ENCODE results near the gene EDIL3.

Gene EDIL3

DNA sequence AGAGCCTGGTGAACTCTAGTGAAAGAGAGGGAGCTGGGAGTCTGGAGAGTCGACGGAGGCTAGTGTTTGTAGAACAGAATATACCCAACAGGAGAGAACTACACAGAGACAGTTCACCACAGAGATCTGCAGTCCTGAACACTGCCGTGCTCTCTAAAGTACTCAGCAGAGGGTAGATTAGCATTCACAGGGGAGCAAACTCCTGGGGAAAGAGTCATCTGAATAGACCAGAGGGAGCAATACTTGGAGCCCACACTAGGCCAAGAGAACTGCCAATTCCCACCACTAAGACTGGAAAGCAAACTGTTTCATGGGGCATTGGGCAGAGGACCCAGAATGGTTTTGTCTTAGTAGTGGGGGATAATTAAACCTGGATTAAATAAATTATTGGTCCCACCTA, 235.6 kb downstream of the EDIL3 start:
- DNase-seq, result no peak

- DNase-seq, result no peak
Observed at GRCh38 chr5:84148651-84149050, 236.0 kb downstream of the EDIL3 start.

DNA sequence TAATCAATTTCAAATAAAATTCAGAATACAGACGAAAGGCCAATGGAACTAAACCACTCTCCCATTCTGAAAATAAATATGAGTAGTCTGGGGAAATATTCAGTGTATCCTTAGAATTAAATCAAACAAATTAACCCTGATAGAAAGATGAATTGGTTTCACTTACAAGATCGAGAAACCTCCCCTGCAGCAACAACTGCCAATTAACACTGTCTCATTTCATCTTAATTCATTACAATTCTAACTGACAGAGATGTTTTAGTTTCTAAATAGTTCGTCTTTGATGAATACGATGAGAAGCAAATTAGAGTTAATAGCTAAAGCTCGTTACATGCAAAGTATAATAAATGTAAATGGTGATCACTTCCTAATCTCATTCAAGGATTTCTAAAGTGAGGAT, 247.1 kb downstream of the EDIL3 start:
- DNase-seq, result no peak

DNA sequence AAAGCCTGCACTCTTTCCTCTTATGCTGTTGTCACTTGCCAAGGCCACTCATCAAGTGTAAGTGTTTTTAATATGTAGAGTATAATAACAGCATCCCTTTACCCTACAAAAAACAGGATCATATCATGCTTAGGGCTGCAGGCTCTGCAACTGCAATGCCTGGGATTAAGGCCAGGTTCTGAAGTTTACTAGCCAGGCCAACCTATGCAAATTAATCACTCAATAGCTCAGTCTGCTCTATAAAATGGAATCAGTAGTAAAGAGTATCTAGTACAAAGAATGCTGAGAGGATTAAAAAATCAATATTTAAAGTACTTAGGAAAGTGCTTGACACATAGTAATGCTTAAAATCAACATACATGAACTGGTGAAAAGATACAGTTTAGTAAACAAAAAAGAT, 253.3 kb downstream of the EDIL3 start:
- peak; percentile 0 to 20 for DNase-seq

DNA sequence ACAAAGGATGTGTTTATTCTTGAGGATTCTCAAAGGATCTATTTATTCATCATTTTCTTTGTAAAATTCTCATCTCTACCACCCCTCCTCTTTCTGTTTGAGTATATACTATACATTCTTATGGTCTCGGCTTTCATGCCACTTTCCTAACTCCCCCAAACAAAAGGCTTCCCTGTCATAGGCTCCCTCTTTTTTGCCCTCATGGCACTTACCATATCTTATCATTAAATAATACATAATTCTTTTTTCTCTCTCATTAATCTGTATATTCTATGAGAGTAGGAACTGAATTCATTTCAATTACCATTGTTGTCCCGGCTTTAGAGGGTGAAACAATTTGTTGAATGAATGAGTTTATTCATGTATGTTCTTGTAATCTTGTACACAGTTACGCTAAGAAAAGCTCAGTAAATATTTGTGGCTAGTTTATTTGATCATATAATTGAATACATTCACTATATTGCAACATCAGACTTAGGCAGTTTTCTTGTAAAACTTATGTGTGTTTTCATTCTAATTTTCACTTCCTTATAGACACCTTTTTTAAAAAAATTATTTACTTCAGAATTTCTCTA, 254.6 kb downstream of the EDIL3 start:
- no peak for DNase-seq

GRCh38 chr5:84125216-84125615, 259.5 kb downstream of the EDIL3 start:
- DNase-seq, result no peak

DNA sequence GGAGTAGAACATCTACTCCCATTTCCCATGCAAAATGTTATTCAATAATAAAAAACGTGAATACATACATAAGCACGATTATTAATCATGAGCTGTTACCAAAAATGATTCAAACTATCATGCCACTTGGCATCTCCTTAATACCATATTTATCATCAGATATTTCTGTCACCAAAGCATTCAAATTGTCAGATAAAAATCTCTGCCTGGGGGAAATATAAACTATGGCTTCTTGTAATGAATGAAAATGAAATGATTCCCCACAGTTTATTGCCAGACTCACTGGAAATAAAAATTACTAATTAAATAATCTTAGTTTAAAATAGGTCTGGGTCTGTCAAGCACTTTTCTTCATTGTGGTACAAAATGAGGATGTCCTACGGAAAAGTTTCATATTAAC, 265.4 kb downstream of the EDIL3 start:
- DNase-seq, result no peak

GRCh38 chr5:84118551-84118950, 266.1 kb downstream of the EDIL3 start:
- no peak for DNase-seq

DNA sequence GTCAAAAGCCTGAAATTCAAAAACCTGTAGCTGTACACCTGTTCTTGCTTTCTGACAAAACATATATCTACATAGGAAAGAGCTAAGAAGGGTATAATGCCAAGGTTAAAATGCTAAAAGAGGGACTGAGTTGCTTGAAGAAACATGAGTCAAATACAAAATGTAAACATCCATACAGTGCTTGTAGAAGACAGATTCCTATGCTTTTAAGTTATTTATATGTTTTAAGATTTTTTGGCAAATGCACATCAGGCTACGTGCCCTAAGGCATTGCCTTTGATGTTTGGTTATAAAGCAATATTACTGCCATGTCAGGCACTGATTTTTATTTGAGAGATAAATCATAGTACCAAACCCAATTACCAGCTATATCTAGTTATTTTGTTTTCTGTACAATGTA, 269.0 kb downstream of the EDIL3 start:
- no peak for DNase-seq

DNA sequence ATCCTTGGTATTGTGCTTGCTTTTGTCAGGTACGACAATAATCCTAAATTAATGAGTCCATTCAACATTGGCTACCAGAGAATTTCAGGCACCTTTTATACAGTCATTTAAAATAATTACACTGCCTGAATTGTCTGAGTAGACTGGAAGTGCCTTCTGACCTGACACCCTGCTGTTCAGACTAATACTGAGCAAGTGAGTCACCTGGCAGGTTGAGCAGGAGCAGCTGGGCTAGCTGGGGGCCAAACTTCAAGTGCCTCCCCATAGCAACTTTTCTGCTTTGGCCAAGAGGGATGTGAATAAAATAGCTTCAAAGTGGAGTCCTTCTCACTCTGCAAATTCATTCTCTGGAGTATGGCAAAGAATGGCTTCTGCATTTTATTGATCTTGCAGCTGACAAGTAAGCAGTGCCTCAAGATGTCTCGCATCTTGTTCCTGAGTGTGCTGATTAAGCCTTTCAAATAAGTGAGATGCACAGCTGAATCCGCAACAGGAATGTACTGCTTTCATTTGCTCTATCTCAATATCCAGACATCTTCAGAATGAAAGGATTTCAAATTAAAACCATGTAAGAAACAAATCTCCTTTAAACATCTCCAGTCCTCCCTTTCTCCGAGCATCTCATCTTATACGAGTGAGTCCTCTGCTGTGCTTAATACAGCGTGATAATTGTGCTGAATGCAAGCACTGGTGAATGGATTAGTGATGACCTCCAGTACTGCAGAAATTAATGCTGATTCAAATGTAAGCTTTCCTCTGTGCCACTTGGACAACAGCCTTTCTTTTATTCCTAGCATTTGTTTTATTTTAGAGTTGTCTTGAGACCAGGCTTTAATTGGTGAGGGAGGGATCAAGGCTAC, 271.2 kb downstream of the EDIL3 start:
- no peak for DNase-seq

DNA sequence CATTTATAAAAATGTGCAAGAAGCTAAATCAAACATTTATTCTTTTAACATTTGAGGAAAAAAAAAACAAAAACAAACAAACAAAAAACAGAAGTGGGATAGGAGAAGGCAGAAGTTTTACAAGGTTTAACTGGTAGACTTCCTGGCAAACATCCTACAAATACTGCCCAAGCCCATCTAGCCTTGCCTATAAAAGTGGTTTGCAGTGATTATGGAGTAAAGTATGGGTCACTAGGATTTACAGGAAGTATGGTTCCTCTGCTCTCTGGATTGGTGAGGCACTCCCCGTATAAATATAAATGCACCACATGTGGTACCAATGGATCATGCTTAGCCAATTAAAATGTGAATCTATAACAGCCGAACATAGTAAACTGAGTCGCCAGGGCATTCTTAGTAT, 291.9 kb downstream of the EDIL3 start:
- no peak for DNase-seq

- peak; percentile 80 to 83 for DNase-seq
Observed at GRCh38 chr5:84091127-84091799, 293.4 kb downstream of the EDIL3 start.

DNA sequence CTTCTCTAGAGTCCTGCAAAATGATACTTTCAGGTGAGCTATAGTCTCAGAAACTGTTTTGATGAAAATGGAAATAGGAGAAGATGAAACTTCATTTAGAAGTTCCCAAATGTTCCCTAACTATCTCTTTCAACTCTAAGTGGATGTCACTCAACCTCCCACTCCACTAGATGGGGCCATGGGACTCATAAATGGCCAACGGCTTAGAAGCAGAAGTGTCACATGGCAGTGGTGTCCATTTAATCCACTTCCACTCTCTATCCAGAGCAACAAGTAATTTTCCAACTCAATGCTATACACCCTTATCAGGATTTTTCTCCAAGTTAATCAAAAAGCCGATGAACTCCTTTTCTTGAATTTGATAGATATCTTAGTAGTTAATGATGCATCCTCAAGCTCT, 295.7 kb downstream of the EDIL3 start:
- DNase-seq, result peak; percentile 23 to 31

DNA sequence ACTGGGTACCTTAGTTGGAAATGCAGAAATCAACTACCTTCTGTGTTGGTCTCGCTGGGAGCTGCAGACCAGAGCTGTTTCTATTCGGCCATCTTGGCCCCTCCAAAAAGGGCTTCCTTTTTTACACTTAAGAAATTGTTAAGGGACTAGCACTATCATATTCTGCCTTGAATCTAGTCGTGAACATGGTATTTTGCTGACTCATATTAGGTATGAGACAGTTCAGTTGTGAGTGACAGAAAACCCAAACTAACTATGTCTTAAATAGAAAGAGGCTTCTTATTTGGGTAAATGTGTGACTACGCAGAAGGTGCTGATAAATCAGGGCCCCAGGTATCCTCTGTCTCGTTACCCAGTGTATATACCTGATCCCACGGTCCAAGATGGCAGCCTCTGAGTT, 298.2 kb downstream of the EDIL3 start:
- no peak for DNase-seq

- DNase-seq, result no peak
Observed at GRCh38 chr5:84085387-84086041, 299.2 kb downstream of the EDIL3 start.

- no peak for DNase-seq
Observed at GRCh38 chr5:84080908-84081307, 303.8 kb downstream of the EDIL3 start.

- DNase-seq, result no peak
Observed at GRCh38 chr5:84072339-84072738, 312.3 kb downstream of the EDIL3 start.

GRCh38 chr5:84069608-84070179, 315.0 kb downstream of the EDIL3 start:
- DNase-seq, result no peak

GRCh38 chr5:84063041-84063440, 321.6 kb downstream of the EDIL3 start:
- DNase-seq, result no peak

DNA sequence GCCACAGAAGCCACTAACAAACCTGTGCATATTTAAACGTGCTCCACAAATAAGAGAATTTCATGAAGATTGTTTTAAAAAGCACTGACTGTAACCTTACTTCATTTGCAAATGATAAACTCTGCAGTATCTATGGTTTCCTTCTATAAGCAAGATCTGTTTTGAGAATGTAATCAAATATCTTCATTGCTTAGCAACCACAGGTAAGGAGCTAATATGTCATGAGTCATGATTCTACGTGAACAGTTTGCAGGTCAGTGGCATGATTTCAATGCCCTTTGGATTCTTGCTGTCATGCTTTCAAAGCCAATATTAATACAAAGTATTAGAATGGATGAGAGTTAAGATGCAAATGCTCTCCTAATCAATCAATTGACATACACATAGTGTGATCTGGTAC, 325.0 kb downstream of the EDIL3 start:
- no peak for DNase-seq

- no peak for DNase-seq
Observed at GRCh38 chr5:84058561-84058960, 326.1 kb downstream of the EDIL3 start.

DNA sequence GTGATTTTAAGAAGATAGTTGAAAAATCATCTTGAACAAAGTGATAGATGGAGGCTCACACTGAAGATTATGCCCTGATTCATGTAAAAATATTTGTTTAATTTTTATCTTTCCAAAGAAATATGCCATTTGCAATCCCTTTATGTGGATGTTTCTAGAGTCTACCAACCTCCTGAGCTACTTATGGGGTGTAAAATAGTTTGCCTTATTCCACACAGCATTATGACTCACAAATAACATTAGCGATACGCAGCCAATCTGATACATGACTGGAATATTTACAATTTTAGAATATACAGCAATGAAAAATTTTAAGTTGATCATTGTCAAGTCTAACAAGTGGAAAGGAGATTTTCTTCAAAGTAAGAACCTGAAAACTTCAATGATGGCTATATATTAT, 327.5 kb downstream of the EDIL3 start:
- DNase-seq, result no peak

- DNase-seq, result peak in 1 of 2 experiments; percentile 10
Observed at GRCh38 chr5:84045964-84046363, 338.7 kb downstream of the EDIL3 start.
